ENCODE results near the gene PER1. TPM values are rescaled to one million over a fixed set of nuclear protein-coding genes. Genes with fewer than 3 reads are reported as not detected.

PER1 gene
- total and polyA plus RNA-seq, 9 of the 15 experiments (the other 6 are each of a cell fraction or from before 2014, with no cell fraction given), result 0.13 to 26.0 (median 3.4) TPM

- TF ChIP-seq RBM15 (IDR thresholded peaks at IDR 0.05; ENCODE audit: insufficient read depth, low read length) (no peak), SMARCA4 (IDR thresholded peaks at IDR 0.05) (0 out of 2 replicates have a peak, but pooled peaks have one; percentile 23), NBN (IDR thresholded peaks at IDR 0.05; ENCODE audit: low read depth) (peak; percentile 49), ZNF224 (CRISPR knock-in tag; IDR thresholded peaks at IDR 0.05) (no peak), MECOM (CRISPR knock-in tag; IDR thresholded peaks at IDR 0.05) (no peak), ZBTB5 (IDR thresholded peaks at IDR 0.05) (peak; percentile 45; the same call in 1 of the 2 replicates), TBL1XR1 (IDR thresholded peaks at IDR 0.05; ENCODE audit: low read length in 2 of 2) (peak; percentile 31 to 85; a peak in 1 of 4 replicates), SP1 (CRISPR knock-in tag; IDR thresholded peaks at IDR 0.05) (peak; percentile 92), JUND (IDR thresholded peaks at IDR 0.05; ENCODE audit: borderline replicate concordance, low read depth, low read length) (peak; percentile 39; the same call in 1 of the 2 replicates), JUND (tag; IDR thresholded peaks at IDR 0.05; ENCODE audit: borderline replicate concordance, low read depth, low read length) (no peak; the same call in 2 of the 3 replicates), FOXM1 (IDR thresholded peaks at IDR 0.05; ENCODE audit: low read depth) (peak; percentile 85), FOXM1 (CRISPR knock-in tag; IDR thresholded peaks at IDR 0.05; ENCODE audit: low read depth) (no peak), PHB (CRISPR knock-in tag; IDR thresholded peaks at IDR 0.05) (no peak), AFF1 (IDR thresholded peaks at IDR 0.05; ENCODE audit: low read depth in 1 of 2, partially characterized antibody in 2 of 2) (no peak), PHF21A (IDR thresholded peaks at IDR 0.05; ENCODE audit: borderline replicate concordance, low read depth) (no peak), PBX2 (CRISPR knock-in tag; IDR thresholded peaks at IDR 0.05; ENCODE audit: low read depth) (no peak), PBX2 (tag; conservative IDR thresholded peaks at IDR 0.05; ENCODE audit: low read depth) (no peak), HDAC2 (IDR thresholded peaks at IDR 0.05) (peak; percentile 45; the same call in 1 of the 2 replicates)
Measured at GRCh38 chr17:8187517-8188262, 35.5 kb upstream of the PER1 start (continued).

Measured in K562 (cell line).